K562 (cell line): Measurements from ENCODE around the gene MBD3L4. TPM values are rescaled to one million over a fixed set of nuclear protein-coding genes. Genes with fewer than 3 reads are reported as not detected.

ENCODE experiments used
- BRCA1 ChIP-seq, 2 experiments: fragments of 450-650 bp in 1 of 2; sonication (generic) in 1 of 2; formaldehyde crosslinking in 1 of 2; IDR thresholded peaks; 2 replicates each; pipeline versions ENCODE4 v1.5.0 to v1.6.1; 2017 to 2020; ENCODE audit warnings: mild to moderate bottlenecking in 1 of 2, missing genetic modification reagents in 1 of 2
- DNMT1 ChIP-seq: fragments of 450-650 bp; IDR thresholded peaks from 2 replicates; pipeline ENCODE4 v1.6.1; 2016; ENCODE audit warnings: antibody characterized with exemption, mild to moderate bottlenecking
- FOXJ2 ChIP-seq: fragments of 200-800 bp; sonication (Bioruptor generic); IDR thresholded peaks from 2 replicates; pipeline ENCODE4 v1.6.1; 2016; ENCODE audit warnings: missing genetic modification characterization, missing compliant biosample characterization
- FOXM1 ChIP-seq, 2 experiments: fragments of 450-650 bp in 1 of 2; sonication (generic) in 1 of 2; formaldehyde crosslinking in 1 of 2; IDR thresholded peaks; 2 replicates each; pipeline versions ENCODE4 v1.6.1 to v1.9.0; 2017 to 2022; ENCODE audit warnings: low read depth in 2 of 2, mild to moderate bottlenecking in 2 of 2, missing genetic modification reagents in 1 of 2, moderate library complexity in 1 of 2
- HNRNPLL ChIP-seq: fragments of 200-400 bp; formaldehyde crosslinking; IDR thresholded peaks from 2 replicates; pipeline ENCODE4 v1.6.1; 2017; ENCODE audit warnings: low read length, low read depth, mild to moderate bottlenecking; ENCODE audit not compliant: poor library complexity, severe bottlenecking
- MCM5 ChIP-seq: fragments of 450-650 bp; IDR thresholded peaks from 2 replicates; pipeline ENCODE4 v1.6.1; 2016; ENCODE audit warnings: low read depth
- MEF2D ChIP-seq: conservative IDR thresholded peaks from 2 replicates; pipeline ENCODE4 v1.6.1; 2016; ENCODE audit warnings: low read depth, missing genetic modification characterization, missing compliant biosample characterization
- NFRKB ChIP-seq: fragments of 450-650 bp; IDR thresholded peaks from 2 replicates; pipeline ENCODE4 v1.6.1; 2016; ENCODE audit warnings: low read depth
- NUFIP1 ChIP-seq: fragments of 450-650 bp; IDR thresholded peaks from 2 replicates; pipeline ENCODE4 v1.6.1; 2018; ENCODE audit not compliant: partially characterized antibody
- PCBP2 ChIP-seq: fragments of 200-400 bp; formaldehyde crosslinking; IDR thresholded peaks from 2 replicates; pipeline ENCODE4 v1.6.1; 2018; ENCODE audit warnings: low read length, low read depth, mild to moderate bottlenecking, moderate library complexity; ENCODE audit not compliant: poor library complexity, severe bottlenecking
- PHF8 ChIP-seq: fragments of 200-600 bp; sonication (generic); IDR thresholded peaks from 2 replicates; pipeline ENCODE4 v1.6.1; 2012; ENCODE audit warnings: mixed run types, mild to moderate bottlenecking, inconsistent platforms, low read length, moderate library complexity, borderline replicate concordance
- PTRF ChIP-seq: fragments of 450-650 bp; IDR thresholded peaks from 2 replicates; pipeline ENCODE4 v1.6.1; 2016; ENCODE audit warnings: mild to moderate bottlenecking, missing genetic modification characterization, missing compliant biosample characterization
- SMARCC2 ChIP-seq: fragments of 450-650 bp; IDR thresholded peaks from 2 replicates; pipeline ENCODE4 v1.6.1; 2017; ENCODE audit warnings: antibody characterized with exemption, moderate library complexity, mild to moderate bottlenecking, low read depth
- SRSF7 ChIP-seq: fragments of 200-400 bp; formaldehyde crosslinking; optimal IDR thresholded peaks from 2 replicates; pipeline ENCODE3; 2017; ENCODE audit warnings: mild to moderate bottlenecking, low read depth, low read length
- STAT6 ChIP-seq: sonication (generic); formaldehyde crosslinking; IDR thresholded peaks from 2 replicates; pipeline ENCODE4 v1.8.1; 2023; ENCODE audit warnings: mild to moderate bottlenecking, missing genetic modification reagents
- TARDBP ChIP-seq: fragments of 450-650 bp; IDR thresholded peaks from 2 replicates; pipeline ENCODE4 v1.6.1; 2016
- TCF15 ChIP-seq: fragments of 250-450 bp; sonication (Bioruptor Pico); IDR thresholded peaks from 2 replicates; pipeline ENCODE4 v1.8.0; 2022; ENCODE audit warnings: moderate library complexity, mild to moderate bottlenecking, inconsistent platforms
- XRCC3 ChIP-seq: fragments of 450-650 bp; IDR thresholded peaks from 2 replicates; pipeline ENCODE4 v1.6.1; 2017; ENCODE audit warnings: mild to moderate bottlenecking, moderate library complexity
- ZBTB26 ChIP-seq: fragments of 450-650 bp; formaldehyde crosslinking; IDR thresholded peaks from 2 replicates; pipeline ENCODE4 v1.4.0; 2022; ENCODE audit warnings: missing genetic modification characterization
- ZBTB9 ChIP-seq: fragments of 450-650 bp; formaldehyde crosslinking; IDR thresholded peaks from 2 replicates; pipeline ENCODE4 v1.4.0; 2020; ENCODE audit warnings: mild to moderate bottlenecking, moderate library complexity
- ZNF23 ChIP-seq: fragments of 250-450 bp; sonication (Bioruptor Pico); IDR thresholded peaks from 2 replicates; pipeline ENCODE4 v1.4.0; 2020; ENCODE audit warnings: mild to moderate bottlenecking
- ZNF24 ChIP-seq: fragments of 450-650 bp; IDR thresholded peaks from 2 replicates; pipeline ENCODE4 v1.6.1; 2016
- ZNF311 ChIP-seq: fragments of 250-450 bp; sonication (Bioruptor Pico); IDR thresholded peaks from 2 replicates; pipeline ENCODE4 v1.4.0; 2020; ENCODE audit warnings: mild to moderate bottlenecking, moderate library complexity
- polyA plus RNA-seq, 8 experiments: library from polyadenylated mRNA; depleted of rRNA in 4 of 8; stranded (reverse) in 5 of 8; unstranded in 3 of 8; fragments of >200 nt; fragmentation: Nextera tagmentation in 2 of 8; fragmentation: Illumina TruSeq in 1 of 8; extraction: Ambion mirVana in 2 of 8; extraction: Trizol in 1 of 8; gene quantifications; 2 replicates each; pipeline versions ENCODE4 v1.2.1 to v1.2.3, GENCODE V29; 2011 to 2014; ENCODE audit warnings: inconsistent platforms in 1 of 8, missing spikeins in 1 of 8
- total RNA-seq, 7 experiments: library from RNA; depleted of rRNA in 6 of 7; stranded (reverse); fragments of >200 nt in 6 of 7; fragmentation: Illumina TruSeq in 2 of 7; extraction: Trizol in 2 of 7; gene quantifications; 2 replicates each; pipeline versions ENCODE4 v1.2.1 to v1.2.3, GENCODE V29; 2011 to 2021; ENCODE audit warnings: low replicate concordance in 1 of 7

MBD3L4 gene
- total and polyA plus RNA-seq, 9 of the 15 experiments (the other 6 are each of a cell fraction or from before 2014, with no cell fraction given), result not detected

- TF ChIP-seq ZBTB26 (no peak), ZNF311 (CRISPR knock-in tag) (no peak), ZNF24 (no peak), SMARCC2 (no peak), HNRNPLL (no peak), FOXM1 (IDR thresholded peaks at IDR 0.05; ENCODE audit: low read depth) (no peak), FOXM1 (CRISPR knock-in tag; IDR thresholded peaks at IDR 0.05; ENCODE audit: low read depth) (no peak), ZBTB9 (CRISPR knock-in tag) (no peak), XRCC3 (peak; percentile 90; the same call in 1 of the 2 replicates), TCF15 (no peak), PTRF (tag) (no peak), ZNF23 (CRISPR knock-in tag) (no peak), NFRKB (peak; percentile 58; the same call in 1 of the 2 replicates), NUFIP1 (no peak), SRSF7 (no peak), STAT6 (CRISPR knock-in tag) (no peak), PHF8 (no peak), BRCA1 (IDR thresholded peaks at IDR 0.05) (no peak), BRCA1 (CRISPR knock-in tag; IDR thresholded peaks at IDR 0.05) (no peak), PCBP2 (no peak), FOXJ2 (no peak), DNMT1 (no peak), TARDBP (no peak), MEF2D (no peak), MCM5 (no peak)
These were observed 43.3 kb upstream of the MBD3L4 start (continued) for GRCh38 chr19:7083076-7083956.
